Upper lobe of left lung (tissue), 4 donors: Measurements from ENCODE around the gene SDK1.

ENCODE experiments used
- CTCF ChIP-seq, 6 experiments: fragments of 450-650 bp in 4 of 6; fragments of 200-600 bp in 2 of 6; sonication (generic) in 2 of 6; IDR thresholded peaks; one replicate each; pipeline ENCODE4 v1.5.1; 2016 to 2019; ENCODE audit warnings: antibody characterized with exemption in 6 of 6
- POLR2AphosphoS5 ChIP-seq, 2 donors: sonication (generic); formaldehyde crosslinking; IDR thresholded peaks; one replicate each; pipeline ENCODE4 v1.5.1; 2017; ENCODE audit warnings: antibody characterized with exemption in 2 of 2

GRCh38 chr7:3650844-3651243, 349.8 kb downstream of the SDK1 start:
- no peak for TF ChIP-seq POLR2AphosphoS5 (IDR thresholded peaks at IDR 0.05)
- no peak for TF ChIP-seq CTCF (IDR thresholded peaks at IDR 0.05)
